Heart left ventricle (tissue), 13 donors: ENCODE measurements around the gene GBP3.
"Not testable (repeated sequence)": the region's sequence is repeated elsewhere in the genome, so short reads cannot be mapped to it uniquely, and the experiment has no call there.

Source experiments
- CTCF ChIP-seq, 12 donors: fragments of 200-600 bp; sonication (generic) in 4 of 12; IDR thresholded peaks; one replicate each; pipeline versions ENCODE4 v1.5.0 to v1.8.0; 2018 to 2022; ENCODE audit warnings: antibody characterized with exemption in 12 of 12, mild to moderate bottlenecking in 5 of 12
- POLR2A ChIP-seq, 2 donors: fragments of 450-650 bp; IDR thresholded peaks; one replicate each; pipeline ENCODE4 v1.6.1; 2017; ENCODE audit warnings: antibody characterized with exemption in 2 of 2, mild to moderate bottlenecking in 2 of 2, moderate library complexity in 2 of 2
- donor health status: ischemic (EF 13 %, LVEDD 7.1; RV severe dilation, severe dysfunction).
- donor health status: DM: no; HTN: yes; CAD: no.
- donor health status: DM: no; HTN: no; CAD: no.
- donor health status: ischemic (EF 25% LVEDD 6.9; RV normal size, moderate dysfunction).
- donor health status: ischemic (EF 25% LVEDD 5.7; RV mildly dilated, moderate dysfunction).
- donor health status: ischemic (EF 35%, LVEDD 5.7; RV mildly dilated, moderate dysfunction).
- donor health status: nonischemic (EF 11% LVEDD 7.7; RV severe dilation, severe dysfunction).
- donor health status: DM: yes; HTN: yes; CAD: no.
- donor health status: PGD.
- donor health status: ischemic (EF 29% LVEDD 5.4; RV normal size, mild dysfunction).
- donor health status: nonischemic (EF 23%, LVEDD 6.1; RV moderate dilation, normal function).

DNA sequence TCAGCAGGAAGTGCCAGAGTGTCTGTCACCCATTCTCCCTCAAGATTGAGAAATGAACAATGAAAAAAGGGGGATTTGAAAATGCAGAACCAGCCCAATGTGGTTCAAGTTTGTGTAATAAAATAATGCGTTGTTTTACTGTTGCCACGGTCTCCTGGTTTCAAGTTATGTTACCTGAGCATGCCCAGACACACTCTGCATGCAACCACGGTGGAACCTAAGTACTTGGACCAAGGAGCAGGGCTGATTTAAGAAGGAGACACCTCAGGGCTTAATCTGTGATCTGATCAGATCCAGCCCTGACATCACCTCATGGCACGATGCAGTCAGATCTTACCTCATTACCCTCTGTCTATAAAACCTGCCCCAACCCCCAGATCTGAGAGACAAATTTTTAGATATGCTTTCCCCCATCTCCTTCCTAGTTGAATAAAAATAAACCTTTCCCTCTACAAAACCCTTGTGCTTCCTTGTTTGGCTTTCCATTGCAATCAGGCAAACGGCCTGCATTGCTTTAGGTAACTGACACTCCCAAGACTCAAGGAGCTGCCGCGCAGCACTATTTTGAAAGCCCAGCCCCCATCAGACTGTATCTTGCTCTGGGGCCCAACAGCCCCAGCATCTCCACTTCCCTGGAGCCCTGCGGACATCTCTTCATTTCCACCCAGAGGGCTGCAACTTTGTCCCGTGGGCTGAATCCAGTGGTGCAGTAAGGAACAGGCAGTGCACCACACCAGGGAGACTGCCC, 27.4 kb upstream of the GBP3 start:
- not testable (repeated sequence) for TF ChIP-seq CTCF, POLR2A (IDR thresholded peaks at IDR 0.05)
